HG03442 (cell line): ENCODE measurements around the gene LRFN4.
A peak's percentile ranks its signal among the peaks of the same experiment; 100 is the strongest.

Experiments
- ATAC-seq: cut with Tn5 transposase; IDR thresholded peaks from one replicate; pipeline ENCODE4 v1.9.1; 2021; ENCODE audit warnings: mild to moderate bottlenecking, moderate library complexity; ENCODE audit not compliant: unreplicated experiment

LRFN4 gene

GRCh38 chr11:66845143-66845875, 11.6 kb upstream of the LRFN4 start:
- no peak for ATAC-seq

GRCh38 chr11:66845876-66846212, 11.0 kb upstream of the LRFN4 start:
- no peak for ATAC-seq

GRCh38 chr11:66846671-66847091, 10.2 kb upstream of the LRFN4 start:
- ATAC-seq = no peak

- no peak for ATAC-seq
Measured at GRCh38 chr11:66847461-66848232, 9.2 kb upstream of the LRFN4 start.

GRCh38 chr11:66848671-66849500, 8.0 kb upstream of the LRFN4 start:
- no peak for ATAC-seq

- no peak for ATAC-seq
Measured at GRCh38 chr11:66849501-66850234, 7.2 kb upstream of the LRFN4 start.

GRCh38 chr11:66850235-66850587, 6.7 kb upstream of the LRFN4 start:
- no peak for ATAC-seq

GRCh38 chr11:66850588-66851238, 6.2 kb upstream of the LRFN4 start:
- ATAC-seq = no peak

- ATAC-seq = no peak
Measured at GRCh38 chr11:66851239-66851596, 5.6 kb upstream of the LRFN4 start.

GRCh38 chr11:66851698-66852465, 5.0 kb upstream of the LRFN4 start:
- no peak for ATAC-seq

GRCh38 chr11:66852466-66853241, 4.2 kb upstream of the LRFN4 start:
- ATAC-seq = no peak

GRCh38 chr11:66853242-66854229, 3.3 kb upstream of the LRFN4 start:
- ATAC-seq = no peak

GRCh38 chr11:66854231-66854661, 2.6 kb upstream of the LRFN4 start:
- ATAC-seq = no peak

- ATAC-seq = no peak
Measured at GRCh38 chr11:66854729-66855211, 2.1 kb upstream of the LRFN4 start.

- ATAC-seq = peak; percentile 63
Measured at GRCh38 chr11:66855574-66856495, 1.0 kb upstream of the LRFN4 start.

GRCh38 chr11:66857234-66857926, 516 bp downstream of the LRFN4 start:
- no peak for ATAC-seq
